Activated CD8-positive, alpha-beta memory T cell treated with anti-CD3 and anti-CD28 coated beads, Interleukin-2, amount 50 U/mL, for 24 hours (primary cell): ENCODE data around the gene CCNL1.
"Not testable (repeated sequence)": the region's sequence is repeated elsewhere in the genome, so short reads cannot be mapped to it uniquely, and the experiment has no call there.

Source experiments
- DNase-seq: peaks from one replicate; pipeline ENCODE4 v3.0.0-alpha.2; 2020; ENCODE audit errors: extremely low read depth

CCNL1 gene

GRCh38 chr3:157170861-157171260, 10.9 kb upstream of the CCNL1 start:
- DNase-seq, result no peak

GRCh38 chr3:157167371-157168042, 7.6 kb upstream of the CCNL1 start:
- DNase-seq, result no peak

- no peak for DNase-seq
These were observed 6.6 kb upstream of the CCNL1 start for GRCh38 chr3:157166561-157166960.

- DNase-seq, result no peak
These were observed 6.2 kb upstream of the CCNL1 start for GRCh38 chr3:157166115-157166514.

GRCh38 chr3:157163217-157163953, 3.4 kb upstream of the CCNL1 start:
- DNase-seq, result no peak

GRCh38 chr3:157162620-157163019, 2.7 kb upstream of the CCNL1 start:
- not testable (repeated sequence) for DNase-seq

GRCh38 chr3:157160658-157161424, 894 bp upstream of the CCNL1 start:
- DNase-seq, result no peak

- peak; percentile 38 for DNase-seq
These were observed 748 bp downstream of the CCNL1 start for GRCh38 chr3:157159037-157159761.

GRCh38 chr3:157157836-157158235, 2.1 kb downstream of the CCNL1 start:
- DNase-seq, result no peak

- no peak for DNase-seq
These were observed 2.9 kb downstream of the CCNL1 start for GRCh38 chr3:157156837-157157635.

GRCh38 chr3:157155591-157155990, 4.4 kb downstream of the CCNL1 start:
- DNase-seq, result no peak

- no peak for DNase-seq
These were observed 5.2 kb downstream of the CCNL1 start for GRCh38 chr3:157154563-157155330.

GRCh38 chr3:157152930-157153329, 7.0 kb downstream of the CCNL1 start:
- no peak for DNase-seq

GRCh38 chr3:157152438-157152837, 7.5 kb downstream of the CCNL1 start:
- DNase-seq, result no peak

GRCh38 chr3:157151627-157152026, 8.3 kb downstream of the CCNL1 start:
- DNase-seq, result no peak

- DNase-seq, result no peak
These were observed 8.8 kb downstream of the CCNL1 start for GRCh38 chr3:157151151-157151550.

- no peak for DNase-seq
These were observed 10.7 kb downstream of the CCNL1 start for GRCh38 chr3:157149136-157149696.

GRCh38 chr3:157148196-157148889, 11.6 kb downstream of the CCNL1 start:
- DNase-seq, result no peak

- DNase-seq, result no peak
These were observed 12.7 kb downstream of the CCNL1 start for GRCh38 chr3:157147099-157147803.
